GM12873 (cell line): ENCODE measurements around the gene RUNX2.

Source experiments
- CTCF ChIP-seq: IDR thresholded peaks from 2 replicates; pipeline ENCODE4 v1.5.1; 2012; ENCODE audit warnings: low read depth, mild to moderate bottlenecking, moderate library complexity, low read length, control low read depth; ENCODE audit not compliant: insufficient read depth; ENCODE audit errors: missing control alignments

The RUNX2 gene

GRCh38 chr6:45464685-45465084 is 136.6 kb downstream of the RUNX2 start:
- no peak for TF ChIP-seq CTCF

- TF ChIP-seq CTCF: no peak
Observed at GRCh38 chr6:45466686-45467085, 138.6 kb downstream of the RUNX2 start.

- TF ChIP-seq CTCF: no peak
Observed at GRCh38 chr6:45467853-45468252, 139.7 kb downstream of the RUNX2 start.

GRCh38 chr6:45469663-45470062 is 141.5 kb downstream of the RUNX2 start:
- TF ChIP-seq CTCF: no peak

GRCh38 chr6:45470131-45470738 is 142.1 kb downstream of the RUNX2 start:
- no peak for TF ChIP-seq CTCF

GRCh38 chr6:45472382-45472781 is 144.3 kb downstream of the RUNX2 start:
- TF ChIP-seq CTCF: no peak

- TF ChIP-seq CTCF: no peak
Observed at GRCh38 chr6:45473121-45473993, 145.2 kb downstream of the RUNX2 start.
